ENCODE measurements around the gene CHRNG. TPM values are rescaled to one million over a fixed set of nuclear protein-coding genes. Genes with fewer than 3 reads are reported as not detected.
A peak's percentile ranks its signal among the peaks of the same experiment; 100 is the strongest.

CHRNG gene
- not detected for total RNA-seq
- long read RNA-seq, result 0 reads

- DNase-seq (ENCODE audit: low spot score), result peak; percentile 86
Measured at GRCh38 chr2:232539298-232540231, at the start of gene CHRNG. CHRNG (plus strand) TSS chr2:232539692; CDS start chr2:232539748, 56 bp downstream.

DNA sequence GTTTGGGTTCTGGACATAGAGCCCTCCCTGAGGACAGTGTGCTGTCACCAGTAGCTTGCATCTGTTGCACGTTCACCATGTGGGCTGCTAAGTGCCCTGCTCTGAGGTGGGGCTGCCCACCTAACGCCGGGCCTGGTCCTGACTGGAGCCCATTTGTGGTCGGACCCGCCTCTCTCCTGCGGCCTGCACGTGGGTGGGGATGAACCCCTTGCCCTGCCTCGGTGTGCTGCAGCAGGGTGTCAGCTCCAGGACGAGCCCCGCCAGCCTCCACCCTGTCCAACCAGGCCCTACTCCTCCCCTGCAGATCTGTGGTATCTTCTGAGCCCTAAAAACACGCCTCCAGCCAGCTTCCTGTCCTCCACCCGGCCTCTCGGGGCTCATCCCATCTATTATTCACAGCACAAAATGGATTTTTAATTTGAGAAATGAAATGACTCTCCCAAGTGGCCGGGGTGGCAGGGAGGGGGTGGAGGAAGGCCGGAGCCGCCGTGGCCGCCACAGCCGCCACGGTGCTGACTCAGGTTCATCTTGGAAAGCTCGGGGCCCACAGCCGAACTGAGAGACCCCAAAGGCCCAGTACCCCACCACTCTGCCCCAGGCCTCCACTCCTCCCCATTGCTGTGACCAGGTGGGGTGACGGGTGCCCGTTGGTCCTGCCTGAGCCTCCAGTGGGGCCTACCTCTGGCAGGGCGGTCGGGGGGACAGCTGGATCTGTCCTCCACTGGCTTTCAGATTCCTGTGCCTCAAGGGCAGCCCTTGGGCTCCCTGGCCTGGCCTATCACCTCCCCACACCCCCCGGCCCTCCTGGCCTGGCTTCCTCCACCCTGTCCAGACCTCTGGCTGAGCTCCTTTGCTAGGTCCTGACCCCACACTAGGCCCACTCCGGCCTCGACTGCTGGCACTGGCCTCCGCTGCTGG lies 49.0 kb upstream of the CHRNG start:
- DNase-seq (ENCODE audit: low spot score), result no peak

DNA sequence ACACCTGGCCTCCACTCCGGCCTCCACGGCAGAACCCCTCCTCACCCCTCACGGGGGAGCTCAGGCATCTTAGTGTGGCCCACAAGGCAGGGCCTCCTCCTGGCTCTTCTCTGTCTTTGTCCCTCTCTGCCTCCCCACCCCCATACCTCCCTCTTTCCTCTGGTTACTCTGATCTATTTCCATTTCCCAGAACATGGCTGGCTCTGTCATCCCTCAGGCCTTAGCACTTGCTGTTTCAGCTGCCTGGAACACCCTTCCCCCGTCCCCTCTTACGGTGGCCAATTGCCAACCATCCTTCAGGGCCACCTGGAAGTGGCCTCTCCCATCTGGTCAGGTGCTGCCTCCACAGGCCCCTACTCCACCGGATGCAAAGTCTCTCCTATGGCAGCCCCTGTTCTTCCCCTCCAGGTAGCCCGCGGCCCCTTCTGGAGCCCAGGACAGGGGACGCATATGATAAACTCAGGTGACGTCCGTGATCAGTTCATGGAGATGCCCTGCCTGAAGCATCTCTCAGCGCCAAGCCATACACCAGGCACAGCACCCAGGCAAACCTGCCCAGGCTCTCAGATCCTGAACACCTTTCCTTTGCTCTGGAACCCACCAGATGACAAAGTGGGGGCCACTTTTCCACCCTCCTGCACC lies 48.2 kb upstream of the CHRNG start:
- no peak for DNase-seq (ENCODE audit: low spot score)

GRCh38 chr2:232492236-232492848 lies 47.1 kb upstream of the CHRNG start:
- no peak for DNase-seq (ENCODE audit: low spot score)

GRCh38 chr2:232492963-232493700 lies 46.4 kb upstream of the CHRNG start:
- DNase-seq (ENCODE audit: low spot score), result no peak

GRCh38 chr2:232493701-232494474 lies 45.6 kb upstream of the CHRNG start:
- no peak for DNase-seq (ENCODE audit: low spot score)

- no peak for DNase-seq (ENCODE audit: low spot score)
Measured at GRCh38 chr2:232494542-232494941, 45.0 kb upstream of the CHRNG start.

- no peak for DNase-seq (ENCODE audit: low spot score)
Measured at GRCh38 chr2:232495292-232495691, 44.2 kb upstream of the CHRNG start.

DNA sequence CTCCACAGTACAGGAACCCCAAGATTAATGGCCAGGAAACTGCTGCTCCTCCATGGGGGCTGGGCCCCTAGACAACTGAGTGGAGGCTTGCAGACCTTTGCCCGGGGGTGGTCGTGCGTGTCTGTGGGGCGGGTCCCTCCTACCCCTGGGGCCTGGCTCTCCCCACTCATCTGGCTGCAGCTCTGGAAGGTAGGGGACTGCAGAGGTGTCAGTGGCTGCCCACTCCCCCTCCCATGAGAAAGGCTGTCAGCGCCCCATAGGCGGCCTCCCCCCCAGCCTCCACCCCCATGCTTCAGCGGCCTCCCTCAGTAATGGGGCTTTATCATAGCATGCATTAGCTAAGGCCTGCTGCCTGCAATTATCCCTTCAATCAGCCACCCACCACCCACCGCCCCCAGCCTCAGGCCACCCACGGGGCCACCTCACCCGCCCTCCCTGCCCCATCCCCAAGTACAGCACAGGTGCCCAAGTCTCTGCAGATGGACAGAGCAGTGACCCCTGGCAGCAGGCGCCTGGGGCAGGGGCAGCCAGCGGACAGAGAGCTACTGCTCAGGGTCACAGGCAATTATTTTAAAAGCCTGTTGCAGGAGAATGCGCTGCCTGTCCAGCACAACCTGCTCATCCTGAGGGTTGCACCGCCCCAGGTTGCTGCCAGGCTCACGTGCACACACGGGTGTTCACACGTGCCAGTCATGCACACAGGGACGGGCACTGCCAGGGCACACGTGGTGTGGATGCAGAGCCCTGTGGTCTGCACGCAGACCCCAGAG lies 42.8 kb upstream of the CHRNG start:
- DNase-seq (ENCODE audit: low spot score), result no peak

DNA sequence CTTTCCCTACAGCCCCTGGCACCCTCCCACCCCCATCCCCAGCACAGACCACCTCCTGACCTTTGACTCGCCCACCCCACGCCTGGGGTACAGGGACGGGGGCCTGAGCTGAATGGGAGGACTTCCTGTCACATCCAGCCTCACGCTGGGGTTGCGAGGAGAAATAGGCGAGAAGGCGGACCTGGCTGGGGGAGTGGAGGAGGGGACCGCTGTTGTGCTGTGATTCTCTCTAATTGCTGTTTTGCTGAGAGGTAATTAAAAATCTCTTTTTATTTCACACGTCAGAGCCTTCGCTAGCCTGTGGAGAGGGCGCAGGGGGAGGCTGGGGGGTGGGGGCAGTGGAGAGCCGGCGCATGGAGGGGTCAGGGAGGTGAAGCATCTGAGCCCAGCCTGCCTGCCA lies 42.1 kb upstream of the CHRNG start:
- DNase-seq (ENCODE audit: low spot score), result no peak

DNA sequence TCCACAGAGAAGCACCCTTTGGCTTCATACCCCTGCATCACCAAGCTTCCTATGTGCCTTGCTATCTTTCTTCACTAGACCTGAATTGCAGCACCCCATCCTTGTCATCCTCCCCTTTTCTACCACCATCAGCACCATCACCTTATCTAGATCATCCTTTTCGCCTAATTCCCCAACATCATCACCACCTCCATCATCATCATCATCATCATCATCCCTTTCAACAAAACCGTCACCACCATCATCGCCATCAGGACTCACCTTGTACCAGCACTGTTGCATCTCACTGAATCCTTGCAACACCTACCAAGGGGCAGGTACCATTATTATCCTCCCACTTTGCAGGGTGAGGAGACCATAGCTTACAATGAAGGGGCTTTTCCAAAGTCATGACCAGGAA lies 41.0 kb upstream of the CHRNG start:
- no peak for DNase-seq (ENCODE audit: low spot score)

GRCh38 chr2:232501331-232501771 lies 38.1 kb upstream of the CHRNG start:
- DNase-seq (ENCODE audit: low spot score), result no peak

DNA sequence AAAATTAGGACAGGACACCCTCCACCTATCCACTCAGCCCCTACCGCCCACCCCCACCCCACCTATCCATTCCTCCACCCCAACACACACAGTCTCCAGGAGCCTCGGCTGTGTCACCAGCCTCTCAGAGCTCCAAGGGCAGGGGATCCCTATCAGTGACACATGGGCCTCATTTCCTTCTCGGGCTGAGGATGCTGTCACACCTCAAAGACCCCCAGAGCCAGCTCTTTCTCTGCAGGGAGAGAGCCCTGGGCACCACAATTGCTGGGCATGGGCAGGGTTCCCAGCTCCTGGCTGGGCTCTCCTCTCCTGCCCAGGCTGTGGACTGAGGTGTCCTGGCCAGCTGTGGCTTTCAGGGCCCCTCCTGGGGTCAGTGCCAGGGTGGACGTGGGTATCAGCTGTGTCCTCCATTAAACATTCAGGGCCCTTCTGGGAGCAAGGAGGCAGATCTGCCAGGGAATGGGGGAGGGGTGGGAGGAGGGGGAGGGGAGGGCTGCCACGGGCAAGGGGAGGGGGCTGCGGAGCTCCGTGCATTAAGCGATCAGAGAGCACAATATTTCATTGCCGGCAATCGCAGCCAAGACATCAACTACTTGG lies 37.6 kb upstream of the CHRNG start:
- no peak for DNase-seq (ENCODE audit: low spot score)

GRCh38 chr2:232502511-232502910 lies 37.0 kb upstream of the CHRNG start:
- DNase-seq (ENCODE audit: low spot score), result no peak

GRCh38 chr2:232502911-232503808 lies 36.3 kb upstream of the CHRNG start:
- no peak for DNase-seq (ENCODE audit: low spot score)

GRCh38 chr2:232503809-232504323 lies 35.6 kb upstream of the CHRNG start:
- DNase-seq (ENCODE audit: low spot score), result no peak

DNA sequence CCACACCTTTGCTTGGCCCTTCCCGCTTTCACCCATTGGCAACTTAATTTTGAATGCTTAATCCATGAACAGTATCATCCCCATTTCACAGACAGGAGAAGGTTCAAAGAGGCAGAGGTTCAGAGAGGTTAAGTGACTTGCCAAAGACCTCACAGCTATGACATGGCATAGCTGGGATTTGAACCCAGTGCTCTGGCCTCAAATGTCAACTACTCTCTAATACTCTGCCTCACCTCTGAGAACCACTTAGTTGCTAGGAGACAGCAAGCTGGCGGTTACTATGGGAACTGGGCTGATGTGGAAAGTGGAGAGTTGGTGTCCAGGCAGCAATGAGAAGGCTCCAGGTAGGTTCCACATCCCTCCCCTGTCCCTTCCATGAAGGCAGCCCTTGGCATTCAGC lies 35.1 kb upstream of the CHRNG start:
- DNase-seq (ENCODE audit: low spot score), result no peak
